ENCODE results near the gene DGKI.

DGKI gene

GRCh38 chr7:137741443-137741842 is 105.3 kb downstream of the DGKI start:
- no peak for TF ChIP-seq CTCF (conservative IDR thresholded peaks at IDR 0.05; ENCODE audit: control insufficient read depth, insufficient read depth, low read depth, low read length)
- no peak for DNase-seq (ENCODE audit: low read depth)
- H3K4me3 ChIP-seq (ENCODE audit: control insufficient read depth, low read depth, low read length) = no peak overlapping the region

DNA sequence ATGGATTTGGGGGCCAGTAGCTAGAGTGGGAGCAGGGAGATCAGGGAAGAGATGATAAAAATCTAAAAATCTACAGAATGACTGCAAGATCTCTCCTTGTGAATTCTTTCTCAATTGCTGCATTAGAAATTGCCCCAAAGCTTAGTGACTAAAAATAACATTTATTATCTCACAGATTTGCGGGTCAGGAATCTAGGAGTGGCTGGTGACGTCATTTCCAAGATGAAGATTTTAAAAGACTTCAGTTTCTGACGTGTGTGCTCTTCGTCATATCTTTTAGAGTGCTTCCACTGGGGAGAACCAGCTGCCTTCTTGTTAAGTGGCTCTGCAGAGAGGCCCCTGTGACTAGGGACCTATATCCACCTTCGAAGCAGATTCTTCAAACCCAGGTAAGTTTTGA is 112.6 kb downstream of the DGKI start:
- TF ChIP-seq CTCF (conservative IDR thresholded peaks at IDR 0.05; ENCODE audit: control insufficient read depth, insufficient read depth, low read depth, low read length) = no peak
- no peak overlapping the region for H3K4me3 ChIP-seq (ENCODE audit: control insufficient read depth, low read depth, low read length)
- peak; percentile 14 for DNase-seq (ENCODE audit: low read depth)

- DNase-seq (ENCODE audit: low read depth) = no peak
- H3K4me3 ChIP-seq (ENCODE audit: control insufficient read depth, low read depth, low read length) = no peak overlapping the region
- TF ChIP-seq CTCF (conservative IDR thresholded peaks at IDR 0.05; ENCODE audit: control insufficient read depth, insufficient read depth, low read depth, low read length) = no peak
These were observed 114.6 kb downstream of the DGKI start for GRCh38 chr7:137732168-137732567.

DNA sequence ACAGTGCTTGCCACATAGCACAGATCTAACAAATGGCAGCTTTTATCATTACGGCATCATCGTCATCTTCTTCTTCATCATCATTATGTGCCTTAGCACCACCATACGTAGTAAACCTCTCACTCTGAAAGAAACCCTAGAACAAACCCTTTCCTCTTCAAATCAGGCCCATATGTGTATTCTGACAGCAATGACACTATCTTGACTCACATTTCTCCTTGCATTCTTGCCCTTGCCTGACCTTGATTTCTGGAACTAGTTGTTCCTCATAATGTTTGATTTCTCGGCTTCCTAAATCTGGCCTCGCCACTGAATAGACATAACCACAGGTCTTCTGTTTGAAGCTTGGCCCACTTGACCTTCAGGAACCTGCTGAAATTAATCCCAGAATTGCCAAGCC is 115.3 kb downstream of the DGKI start:
- TF ChIP-seq CTCF (conservative IDR thresholded peaks at IDR 0.05; ENCODE audit: control insufficient read depth, insufficient read depth, low read depth, low read length) = no peak
- peak; percentile 91 for DNase-seq (ENCODE audit: low read depth)
- H3K4me3 ChIP-seq (ENCODE audit: control insufficient read depth, low read depth, low read length) = no peak overlapping the region

DNA sequence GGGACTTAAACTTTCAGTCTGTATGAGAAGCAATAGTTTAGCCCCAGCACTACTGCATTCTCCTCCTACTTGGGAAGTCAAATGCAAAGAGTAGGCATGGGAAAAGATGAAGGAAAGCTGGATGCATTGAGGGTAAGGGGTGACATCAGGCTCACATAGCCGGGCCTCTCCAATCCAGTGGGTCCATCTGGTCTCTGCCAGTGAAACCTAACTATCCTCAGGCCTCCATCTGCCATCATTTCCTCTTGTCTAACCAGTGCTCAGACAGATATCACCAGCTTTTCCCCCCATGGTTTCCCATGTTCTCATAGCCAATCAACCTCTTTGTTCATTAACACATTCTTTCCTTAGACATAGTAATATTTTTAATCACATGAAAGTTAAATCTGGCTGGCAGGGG is 118.3 kb downstream of the DGKI start:
- no peak overlapping the region for H3K4me3 ChIP-seq (ENCODE audit: control insufficient read depth, low read depth, low read length)
- TF ChIP-seq CTCF (conservative IDR thresholded peaks at IDR 0.05; ENCODE audit: control insufficient read depth, insufficient read depth, low read depth, low read length) = no peak
- DNase-seq (ENCODE audit: low read depth) = no peak

DNA sequence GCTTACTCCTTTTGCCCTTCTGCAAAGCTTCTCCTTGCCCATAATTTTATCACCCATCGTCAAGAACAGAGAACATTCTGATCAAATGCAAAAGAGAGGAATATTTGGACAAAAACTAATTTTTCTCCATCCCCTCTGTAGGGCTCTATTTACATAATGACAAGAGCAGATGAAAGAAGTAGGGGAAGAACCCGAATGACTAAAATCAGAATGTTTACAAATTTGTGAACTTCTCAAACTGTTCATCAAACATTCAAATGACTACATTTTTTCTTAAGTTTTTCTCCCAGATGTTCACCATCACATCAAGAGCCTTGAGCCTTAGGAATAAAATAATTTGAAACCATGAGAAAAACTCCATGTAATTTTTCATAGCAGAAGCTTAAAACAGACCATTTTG is 119.4 kb downstream of the DGKI start:
- TF ChIP-seq CTCF (conservative IDR thresholded peaks at IDR 0.05; ENCODE audit: control insufficient read depth, insufficient read depth, low read depth, low read length) = no peak
- H3K4me3 ChIP-seq (ENCODE audit: control insufficient read depth, low read depth, low read length) = no peak overlapping the region
- no peak for DNase-seq (ENCODE audit: low read depth)

DNA sequence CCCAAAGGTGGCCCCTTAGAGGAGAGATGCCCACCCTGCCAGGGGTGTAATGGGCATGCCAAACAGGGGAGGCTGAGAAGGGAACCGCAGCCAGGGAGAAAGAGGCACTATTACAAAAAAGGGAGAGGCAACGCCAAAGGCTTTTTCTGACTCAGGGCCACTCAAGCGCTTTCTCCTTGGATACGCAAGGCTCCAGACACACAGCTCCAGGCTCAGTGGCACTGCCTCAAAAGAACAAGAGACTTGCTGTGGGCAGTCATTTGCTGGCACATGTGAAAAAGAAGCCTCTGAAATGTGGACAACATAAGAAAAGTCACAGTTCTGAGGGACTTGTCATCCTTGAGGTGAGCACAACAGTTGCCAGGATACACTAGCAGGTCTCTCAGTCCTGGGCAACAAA is 128.4 kb downstream of the DGKI start:
- TF ChIP-seq CTCF (conservative IDR thresholded peaks at IDR 0.05; ENCODE audit: control insufficient read depth, insufficient read depth, low read depth, low read length) = no peak
- H3K4me3 ChIP-seq (ENCODE audit: control insufficient read depth, low read depth, low read length) = no peak overlapping the region
- no peak for DNase-seq (ENCODE audit: low read depth)
